ENCODE results near the gene NPIPB6.

GRCh38 chr16:28317040-28317880 is 46.0 kb downstream of the NPIPB6 start:
- TF ChIP-seq, protein P1, sequence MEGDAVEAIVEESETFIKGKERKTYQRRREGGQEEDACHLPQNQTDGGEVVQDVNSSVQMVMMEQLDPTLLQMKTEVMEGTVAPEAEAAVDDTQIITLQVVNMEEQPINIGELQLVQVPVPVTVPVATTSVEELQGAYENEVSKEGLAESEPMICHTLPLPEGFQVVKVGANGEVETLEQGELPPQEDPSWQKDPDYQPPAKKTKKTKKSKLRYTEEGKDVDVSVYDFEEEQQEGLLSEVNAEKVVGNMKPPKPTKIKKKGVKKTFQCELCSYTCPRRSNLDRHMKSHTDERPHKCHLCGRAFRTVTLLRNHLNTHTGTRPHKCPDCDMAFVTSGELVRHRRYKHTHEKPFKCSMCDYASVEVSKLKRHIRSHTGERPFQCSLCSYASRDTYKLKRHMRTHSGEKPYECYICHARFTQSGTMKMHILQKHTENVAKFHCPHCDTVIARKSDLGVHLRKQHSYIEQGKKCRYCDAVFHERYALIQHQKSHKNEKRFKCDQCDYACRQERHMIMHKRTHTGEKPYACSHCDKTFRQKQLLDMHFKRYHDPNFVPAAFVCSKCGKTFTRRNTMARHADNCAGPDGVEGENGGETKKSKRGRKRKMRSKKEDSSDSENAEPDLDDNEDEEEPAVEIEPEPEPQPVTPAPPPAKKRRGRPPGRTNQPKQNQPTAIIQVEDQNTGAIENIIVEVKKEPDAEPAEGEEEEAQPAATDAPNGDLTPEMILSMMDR (conservative IDR thresholded peaks at IDR 0.05; ENCODE audit: low read depth, low read length): peak; percentile 91
- TF ChIP-seq EZH2 (IDR thresholded peaks at IDR 0.05; ENCODE audit: borderline replicate concordance, low read depth, low read length, poor library complexity, severe bottlenecking): no peak
